Left ventricle myocardium superior (tissue), 1 donor: ENCODE results near the gene ANK2. TPM values are rescaled to one million over a fixed set of nuclear protein-coding genes. Genes with fewer than 3 reads are reported as not detected.

Source experiments
- ATAC-seq: fragments of 200-7000 bp; cut with Tn5 transposase; one replicate; pipeline ENCODE4 v1.9.1; 2020; ENCODE audit warnings: mild to moderate bottlenecking, moderate library complexity
- DNase-seq: peaks from one replicate; pipeline ENCODE4 v3.0.0-alpha.2; 2020
- intact Hi-C: fragments of 100-400 bp; cut with micrococcal nuclease; formaldehyde crosslinking; loops from one replicate; pipeline ENCODE4 v1.11.0; 2022
- total RNA-seq: library from RNA; stranded (reverse); fragmentation: NEBNext Ultra II Directional; extraction: Animal tissue kit (Norgen Biotek cat#: 25700); gene quantifications from one replicate; pipeline ENCODE4 v1.2.1, GENCODE V29; 2021
- donor health status: DM: no; HTN: yes; CAD: no; lungs with severe emphysema.

Gene ANK2
- total RNA-seq, 1 donor from 2014 or later: 350 TPM

GRCh38 chr4:113080624-113081023, 31.2 kb downstream of the ANK2 start:
- ATAC-seq (no peak), DNase-seq (no peak)
- intact Hi-C loops: no loop called here

DNA sequence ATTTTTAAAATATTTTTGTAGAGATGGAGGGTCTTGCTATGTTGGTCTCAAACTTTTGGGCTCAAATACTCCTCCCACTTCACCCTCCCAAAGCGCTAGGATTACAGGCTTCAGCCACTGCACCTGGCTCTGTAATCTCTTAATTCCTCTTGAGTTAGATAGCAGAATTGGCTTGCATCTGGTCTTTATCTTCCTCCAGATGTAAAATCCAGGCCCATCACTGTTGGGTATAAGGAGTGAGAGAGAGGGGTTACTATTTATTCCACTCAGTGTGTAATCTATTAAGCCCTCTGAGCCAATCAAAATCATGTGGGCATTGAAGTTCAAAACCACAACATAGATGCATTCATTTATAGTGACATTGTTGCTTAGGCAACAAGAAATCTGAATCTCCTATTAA, 33.9 kb downstream of the ANK2 start:
- ATAC-seq (no peak), DNase-seq (no peak)
- intact Hi-C loops: no loop called here

- no peak for DNase-seq
- intact Hi-C loops: no loop called here
Observed at GRCh38 chr4:113086172-113086695, 36.8 kb downstream of the ANK2 start.

DNA sequence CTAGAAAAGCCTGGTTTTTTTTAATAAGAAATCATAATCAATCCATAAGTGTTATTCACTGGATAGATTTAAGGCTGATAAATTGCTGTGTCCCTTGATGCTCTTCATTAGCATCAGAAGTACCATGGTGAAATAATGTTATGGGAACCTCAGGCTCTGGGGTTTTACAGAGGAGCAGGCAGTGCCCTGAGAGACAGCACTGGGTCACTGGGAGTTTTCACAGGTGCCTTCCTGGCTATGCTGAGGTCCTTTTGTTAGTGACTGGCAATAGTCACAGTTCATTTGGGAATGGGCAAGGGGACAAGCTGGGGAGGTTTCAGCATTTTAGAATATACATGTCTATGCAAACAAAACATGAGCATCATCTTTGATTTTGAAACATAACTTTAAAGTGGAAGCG, 38.6 kb downstream of the ANK2 start:
- intact Hi-C loops: no loop called here
- ATAC-seq: no peak
- no peak for DNase-seq

More at GRCh38 chr4:113086172-113086695, 36.8 kb downstream of the ANK2 start:
- ATAC-seq: no peak

GRCh38 chr4:113090954-113091353, 41.5 kb downstream of the ANK2 start:
- ATAC-seq (no peak), DNase-seq (no peak)
- intact Hi-C loops: no loop called here

DNA sequence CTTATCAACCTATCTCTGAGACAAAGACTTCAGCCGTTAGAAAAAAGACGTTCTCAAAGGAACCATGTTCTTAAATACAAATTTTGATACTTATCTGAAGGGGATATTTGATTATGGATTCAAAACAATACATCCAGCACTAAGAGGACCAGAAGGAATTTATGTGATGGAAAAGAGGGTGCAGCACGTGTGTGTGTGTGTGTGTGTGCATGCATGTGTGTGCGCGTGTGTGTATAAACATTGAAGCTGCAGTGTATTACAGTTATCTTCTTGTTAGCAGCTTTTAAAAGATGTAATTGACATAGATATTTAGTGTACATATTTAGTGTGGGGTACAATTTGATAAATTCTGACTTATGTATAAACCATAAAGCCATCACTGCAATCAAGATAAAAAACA, 44.9 kb downstream of the ANK2 start:
- ATAC-seq (no peak), DNase-seq (no peak)
- intact Hi-C loops: no loop called here

GRCh38 chr4:113094802-113095201, 45.3 kb downstream of the ANK2 start:
- intact Hi-C loops: no loop called here
- DNase-seq: no peak
- ATAC-seq: no peak

- no peak for DNase-seq
- intact Hi-C loops: no loop called here
- ATAC-seq: no peak
Observed at GRCh38 chr4:113101669-113102068, 52.2 kb downstream of the ANK2 start.

- DNase-seq (no peak), ATAC-seq (no peak)
- intact Hi-C loops: no loop called here
Observed at GRCh38 chr4:113103556-113103955, 54.1 kb downstream of the ANK2 start.

DNA sequence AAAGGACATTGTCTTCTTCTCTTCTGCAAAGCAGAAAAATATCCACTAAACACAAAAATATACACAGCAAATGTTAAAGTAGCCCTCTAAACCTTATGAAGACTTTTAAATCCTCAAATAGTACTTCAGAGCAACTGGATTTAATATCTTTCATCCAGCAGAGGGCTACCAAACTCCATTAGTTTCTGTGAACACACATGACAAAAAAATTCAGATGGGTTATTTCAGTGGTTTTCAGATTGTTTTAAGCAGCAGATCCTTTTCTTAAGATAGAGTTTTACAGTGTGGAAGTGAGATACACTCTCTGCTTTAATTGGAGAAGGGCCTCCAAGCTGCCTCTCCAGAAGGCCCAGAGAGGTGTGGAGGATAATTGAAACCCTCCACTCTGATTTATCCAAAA, 56.7 kb downstream of the ANK2 start:
- DNase-seq: no peak
- intact Hi-C loops: no loop called here
- peak; percentile 28 for ATAC-seq

DNA sequence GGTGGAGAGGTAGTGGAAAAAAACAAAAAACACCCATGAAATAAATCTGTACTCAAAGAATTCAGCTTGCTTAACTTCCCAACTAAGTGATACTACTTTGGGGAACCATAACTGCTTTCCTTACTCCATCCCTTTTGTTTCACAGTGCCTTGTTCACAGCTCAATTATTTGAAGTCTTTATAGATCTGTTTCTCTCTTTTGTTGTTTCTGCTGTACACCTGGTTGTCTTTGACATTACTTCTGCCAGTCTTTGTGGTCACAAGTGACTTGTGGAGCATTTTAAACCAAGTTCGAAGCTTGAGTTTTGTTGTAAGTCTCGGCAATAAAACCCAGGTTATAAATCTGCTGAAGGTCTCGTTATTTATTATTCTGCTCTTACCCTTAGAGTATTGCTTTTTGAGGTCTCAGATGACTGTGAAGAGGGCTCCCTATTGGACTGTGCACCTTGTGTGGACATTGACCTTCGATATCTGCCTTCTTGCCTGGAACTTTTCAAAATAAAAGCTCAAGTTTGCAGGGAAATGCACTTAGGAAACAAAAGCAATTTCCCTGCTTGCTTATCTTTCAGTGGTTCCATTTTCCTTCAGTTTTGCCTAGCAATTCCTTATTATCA, 59.8 kb downstream of the ANK2 start:
- ATAC-seq (no peak), DNase-seq (no peak)
- intact Hi-C loops: no loop called here

GRCh38 chr4:113112338-113112978, 63.0 kb downstream of the ANK2 start:
- DNase-seq (no peak), ATAC-seq (no peak)
- intact Hi-C loops: no loop called here

DNA sequence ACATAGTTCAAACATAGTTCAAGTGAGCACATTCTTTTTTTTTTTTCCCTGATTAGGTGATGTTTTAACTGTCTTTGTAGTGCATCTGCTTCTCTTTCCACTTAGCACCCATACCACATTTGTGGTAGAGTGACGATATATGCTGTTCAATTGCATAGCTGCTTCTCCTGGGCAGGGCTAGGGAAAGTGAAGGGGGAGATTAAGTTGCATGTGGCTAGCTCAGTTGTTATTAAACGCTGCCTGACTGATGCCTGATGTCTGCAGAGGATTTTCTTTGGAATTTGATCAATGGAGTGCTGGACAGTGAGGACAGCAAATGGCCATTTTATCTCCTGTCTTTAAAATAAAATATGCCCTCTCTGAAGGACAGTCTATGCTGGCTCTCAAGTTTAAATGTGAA, 63.7 kb downstream of the ANK2 start:
- no peak for ATAC-seq
- no peak for DNase-seq
- intact Hi-C loops: no loop called here

DNA sequence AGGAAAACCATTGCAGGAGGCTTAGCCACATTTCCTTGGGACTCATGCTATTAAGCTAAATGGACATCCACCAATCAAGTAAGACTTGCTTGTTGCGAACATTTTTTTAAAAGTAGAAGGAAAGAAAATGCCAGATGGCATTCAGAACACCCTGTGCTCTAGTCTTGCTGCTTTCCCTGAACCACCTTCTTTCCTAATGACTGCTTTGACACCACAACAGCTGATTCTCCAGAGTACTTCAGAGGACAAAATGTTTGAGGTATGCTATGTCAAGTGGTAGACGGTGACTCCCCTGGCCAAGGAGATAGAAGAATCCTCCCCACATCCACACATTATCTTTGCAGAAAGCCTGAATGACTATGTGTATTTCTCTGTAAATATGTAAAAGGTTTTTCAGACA, 65.4 kb downstream of the ANK2 start:
- intact Hi-C loops: no loop called here
- ATAC-seq (peak; percentile 59), DNase-seq (no peak)

- intact Hi-C loops: no loop called here
- DNase-seq (no peak), ATAC-seq (peak; percentile 74)
Observed at GRCh38 chr4:113116414-113117357, 67.2 kb downstream of the ANK2 start.

DNA sequence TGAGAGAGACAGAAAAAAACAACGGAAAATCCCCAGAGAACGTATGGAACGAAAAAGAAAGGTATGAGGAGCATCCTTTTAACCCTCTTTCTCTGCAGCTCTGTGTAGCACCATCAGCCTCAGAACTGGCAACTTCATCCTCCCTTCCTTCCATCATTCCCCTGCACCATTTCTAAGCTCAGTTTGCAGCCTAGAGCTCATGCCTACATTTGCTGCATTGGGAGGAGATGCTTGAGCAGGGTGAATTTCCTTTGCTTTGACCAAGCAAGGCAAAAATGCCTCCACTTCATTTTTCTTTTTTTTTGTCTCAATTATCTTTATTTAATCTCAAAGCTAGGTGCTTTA, 67.9 kb downstream of the ANK2 start:
- DNase-seq (no peak), ATAC-seq (no peak)
- intact Hi-C loops: no loop called here

- intact Hi-C loops: no loop called here
- DNase-seq (no peak), ATAC-seq (no peak)
Observed at GRCh38 chr4:113122066-113122465, 72.6 kb downstream of the ANK2 start.

DNA sequence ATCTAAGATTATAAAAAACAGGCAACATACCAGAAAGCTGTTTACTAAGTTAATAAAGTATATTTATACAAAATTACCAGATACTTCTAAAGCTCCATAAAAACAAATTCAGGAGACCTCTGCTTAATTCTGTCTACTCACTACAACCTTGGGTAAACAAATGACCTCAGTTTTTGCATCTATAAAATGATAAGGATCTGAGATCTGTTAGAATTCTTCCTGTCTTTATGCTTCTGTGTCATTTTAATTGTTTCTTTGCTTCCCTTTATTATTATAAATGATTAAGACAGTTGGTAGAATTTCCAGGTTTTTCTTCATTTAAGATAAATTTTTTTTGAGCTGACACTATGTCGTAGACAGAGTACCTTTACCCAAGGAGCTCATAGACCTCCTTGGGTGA, 76.0 kb downstream of the ANK2 start:
- DNase-seq: no peak
- intact Hi-C loops: no loop called here
- ATAC-seq: no peak

DNA sequence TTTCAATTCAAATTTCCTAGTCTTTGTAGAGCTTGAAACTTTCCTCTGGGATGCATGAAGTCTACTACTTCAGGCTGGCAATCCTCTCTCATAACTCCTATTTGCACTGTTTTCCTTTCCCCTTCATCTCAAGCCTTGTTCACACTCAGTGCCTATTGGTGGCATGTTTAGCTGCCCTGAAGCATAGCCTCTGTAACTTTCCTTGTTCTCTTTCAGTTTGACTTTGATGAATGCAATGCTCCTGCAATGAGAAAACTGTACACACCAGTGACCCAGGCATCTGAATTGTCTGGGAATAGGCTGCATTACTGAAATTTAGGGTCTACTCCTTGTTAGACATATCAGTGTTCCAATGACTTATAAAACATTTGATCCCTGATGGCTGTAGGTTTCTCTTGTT, 81.7 kb downstream of the ANK2 start:
- intact Hi-C loops: no loop called here
- ATAC-seq: no peak

DNA sequence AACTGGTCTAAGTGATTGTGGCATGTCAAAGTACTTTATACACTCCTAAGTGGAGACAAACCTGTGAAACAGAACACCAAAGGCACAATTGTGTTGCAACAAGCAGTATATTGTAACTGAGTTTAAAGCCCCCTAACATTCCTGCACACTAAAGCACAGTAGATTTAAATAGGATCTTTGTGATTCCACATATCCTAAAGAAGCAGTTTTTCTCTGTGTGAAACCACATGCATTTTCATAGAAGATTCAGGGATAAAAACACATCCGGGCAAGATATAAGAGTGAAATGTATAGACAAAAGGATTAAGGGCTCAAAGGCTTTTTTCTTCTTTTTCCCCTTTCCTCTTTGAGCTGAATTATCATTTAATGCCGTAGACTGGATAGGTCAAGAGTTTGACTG, 82.2 kb downstream of the ANK2 start:
- intact Hi-C loops: no loop called here
- no peak for ATAC-seq
- DNase-seq: no peak

More for the DNA sequence above, 81.7 kb downstream of the ANK2 start:
- no peak for DNase-seq
